PC-3 (cell line): Measurements from ENCODE around the gene ZSWIM8. TPM values are rescaled to one million over a fixed set of nuclear protein-coding genes. Genes with fewer than 3 reads are reported as not detected.
"Not testable (repeated sequence)": the region's sequence is repeated elsewhere in the genome, so short reads cannot be mapped to it uniquely, and the experiment has no call there.

Experiments
- ATAC-seq: fragments of 200-7000 bp; cut with Tn5 transposase; 2 replicates; pipeline ENCODE4 v1.9.1; 2020; ENCODE audit warnings: mild to moderate bottlenecking, moderate library complexity
- BruUV-seq: library from RNA; stranded (reverse); fragments of 400-500 nt; replicated peaks from 2 replicates; lab custom pipeline; 2021; lab: Mats Ljungman, UMichigan
- CTCF ChIA-PET: fragments of 300-600 bp; sonication (Branson Sonifier 250); formaldehyde crosslinking; loops from one replicate; lab custom pipeline; 2022; ENCODE audit warnings: antibody characterized with exemption; lab: Charles Lee
- POLR2A ChIA-PET: fragments of 300-600 bp; sonication (Branson Sonifier 250); formaldehyde crosslinking; loops from one replicate; lab custom pipeline; 2022; ENCODE audit warnings: antibody characterized with exemption; ENCODE audit not compliant: unreplicated experiment; lab: Charles Lee
- DNase-seq: peaks from one replicate; pipeline ENCODE4 v3.0.0-alpha.2; 2015
- H2AFZ ChIP-seq: fragments of 300-600 bp; sonication (generic); 2 replicates; pipeline ENCODE4 v1.6.0; 2016; ENCODE audit warnings: antibody characterized with exemption, low read length
- H3F3A ChIP-seq: fragments of 300-600 bp; sonication (generic); one replicate; pipeline ENCODE4 v1.6.0; 2017; ENCODE audit warnings: antibody characterized with exemption, low read length, control low read depth, mild to moderate bottlenecking; ENCODE audit not compliant: unreplicated experiment
- H3K27ac ChIP-seq: fragments of 300-600 bp; sonication (generic); 2 replicates; pipeline ENCODE4 v1.5.1; 2016; ENCODE audit warnings: mild to moderate bottlenecking, low read length
- H3K27me3 ChIP-seq: fragments of 300-600 bp; sonication (generic); 2 replicates; pipeline ENCODE4 v1.6.1; 2016; ENCODE audit warnings: low read length, mixed read lengths
- H3K36me3 ChIP-seq: fragments of 300-600 bp; sonication (generic); 2 replicates; pipeline ENCODE4 v1.6.1; 2016; ENCODE audit warnings: low read depth, mixed run types, low read length, mixed read lengths
- H3K4me1 ChIP-seq: fragments of 300-600 bp; sonication (generic); 2 replicates; pipeline ENCODE4 v1.5.1; 2016; ENCODE audit warnings: low read length; ENCODE audit not compliant: insufficient read depth
- H3K4me2 ChIP-seq: fragments of 300-600 bp; sonication (generic); 2 replicates; pipeline ENCODE4 v1.6.0; 2016; ENCODE audit warnings: low read length
- H3K4me3 ChIP-seq: fragments of 300-600 bp; sonication (generic); 2 replicates; pipeline ENCODE4 v1.5.1; 2016; ENCODE audit warnings: mild to moderate bottlenecking, low read length, mixed read lengths
- H3K79me2 ChIP-seq: fragments of 300-600 bp; sonication (generic); 2 replicates; pipeline ENCODE4 v1.6.1; 2017; ENCODE audit warnings: low read length, mixed read lengths
- H3K9ac ChIP-seq: fragments of 300-600 bp; sonication (generic); 2 replicates; pipeline ENCODE4 v1.6.0; 2016; ENCODE audit warnings: mild to moderate bottlenecking, low read length
- H3K9me2 ChIP-seq: fragments of 300-600 bp; sonication (generic); replicated peaks from 2 replicates; pipeline ENCODE4 v1.6.1; 2016; ENCODE audit warnings: mixed run types, low read length, mixed read lengths
- H3K9me3 ChIP-seq: fragments of 300-600 bp; sonication (generic); 2 replicates; pipeline ENCODE4 v1.6.1; 2016; ENCODE audit warnings: low read length, mixed read lengths
- H4K20me1 ChIP-seq: fragments of 300-600 bp; sonication (generic); 2 replicates; pipeline ENCODE4 v1.6.1; 2016; ENCODE audit warnings: low read length, mixed read lengths
- EZH2 ChIP-seq: fragments of 300-600 bp; sonication (generic); IDR thresholded peaks from one replicate; pipeline ENCODE4 v1.6.1; 2017; ENCODE audit warnings: antibody characterized with exemption, mild to moderate bottlenecking, low read length; ENCODE audit not compliant: unreplicated experiment
- EZH2phosphoT487 ChIP-seq: fragments of 300-600 bp; sonication (generic); IDR thresholded peaks from 2 replicates; pipeline ENCODE4 v1.6.1; 2018; ENCODE audit warnings: mild to moderate bottlenecking, antibody characterized with exemption, low read length, borderline replicate concordance
- intact Hi-C: fragments of 100-400 bp; cut with micrococcal nuclease; formaldehyde crosslinking; loops from 2 replicates; pipeline ENCODE4 v1.9.0; 2023
- total RNA-seq: library from RNA; depleted of rRNA; stranded (reverse); fragments of >200 nt; gene quantifications from 2 replicates; pipeline ENCODE4 v1.2.3, GENCODE V29; 2014
- TF ChIP-seq, protein P1 (sequence below): fragments of 300-600 bp; sonication (generic); conservative IDR thresholded peaks from 2 replicates; pipeline ENCODE4 v1.5.1; 2017; ENCODE audit warnings: antibody characterized with exemption, low read depth, mild to moderate bottlenecking, low read length

ZSWIM8 gene
- total RNA-seq, 1 experiment from 2014 or later, result 152 TPM

DNA sequence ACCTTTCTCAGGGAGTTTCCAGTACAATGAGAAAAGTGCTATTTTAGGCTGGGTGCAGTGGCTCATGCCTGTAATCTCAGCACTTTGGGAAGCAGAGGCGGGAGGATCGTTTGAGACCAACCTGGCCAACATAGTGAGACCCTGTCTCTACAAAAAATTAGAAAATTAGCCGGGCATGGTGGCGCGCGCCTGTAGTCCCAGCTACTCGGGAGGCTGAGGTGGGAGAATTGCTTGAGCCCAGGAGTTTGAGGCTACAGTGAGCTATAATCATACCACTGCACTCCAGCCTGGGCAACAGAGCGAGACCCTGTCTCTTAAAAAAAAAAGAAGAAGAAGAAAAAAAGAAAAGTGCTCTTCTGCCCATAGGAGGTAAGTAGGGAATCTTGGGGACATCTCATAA lies 10.6 kb downstream of the ZSWIM8 start:
- H3K4me3 ChIP-seq, H3K4me2 ChIP-seq, H3K9ac ChIP-seq, CTCF ChIA-PET, H4K20me1 ChIP-seq, DNase-seq, H3K79me2 ChIP-seq, H3K9me2 ChIP-seq, H3K27ac ChIP-seq, POLR2A ChIA-PET, BruUV-seq, H3K4me1 ChIP-seq, ATAC-seq, H3F3A ChIP-seq, H2AFZ ChIP-seq, H3K9me3 ChIP-seq, intact Hi-C loops, H3K27me3 ChIP-seq: not testable (repeated sequence)
- H3K36me3 ChIP-seq, result peaks cover 83% of the 10 kb centered on the region

DNA sequence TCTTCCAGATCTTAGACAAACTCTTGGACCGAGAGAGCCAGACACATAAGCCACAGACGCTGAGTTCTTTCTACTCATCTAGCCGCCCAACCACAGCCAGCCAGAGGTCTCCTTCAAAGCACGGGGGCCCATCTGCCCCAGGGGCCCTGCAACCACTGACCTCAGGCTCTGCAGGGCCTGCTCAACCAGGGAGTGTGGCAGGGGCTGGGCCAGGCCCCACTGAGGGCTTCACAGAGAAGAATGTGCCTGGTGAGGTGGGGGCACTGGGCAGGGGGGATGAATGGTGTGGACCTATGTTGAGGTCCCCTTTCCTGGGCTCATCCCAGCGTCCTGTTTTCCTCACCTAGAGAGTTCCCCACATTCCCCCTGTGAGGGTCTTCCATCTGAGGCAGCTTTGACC lies 11.4 kb downstream of the ZSWIM8 start:
- Histone ChIP-seq H3K27ac (no peak overlapping the region), H3K27me3 (no peaks in the 10 kb centered on the region), H3K4me3 (no peak overlapping the region), H3K4me2 (no peak overlapping the region), H3F3A (no peaks in the 10 kb centered on the region), H3K9ac (no peak overlapping the region), H4K20me1 (no peaks in the 10 kb centered on the region), H3K9me3 (no peaks in the 10 kb centered on the region), H3K9me2 (no peaks in the 10 kb centered on the region), H3K36me3 (peaks cover 83% of the 10 kb centered on the region), H2AFZ (no peak overlapping the region), H3K79me2 (no peaks in the 10 kb centered on the region), H3K4me1 (no peaks in the 10 kb centered on the region)
- ChIA-PET CTCF (no interaction called here), POLR2A (no interaction called here)
- intact Hi-C loops, result no loop called here
- no peak for DNase-seq
- ATAC-seq, result no peak
- BruUV-seq, result no TSS peak
- TF ChIP-seq, protein P1, sequence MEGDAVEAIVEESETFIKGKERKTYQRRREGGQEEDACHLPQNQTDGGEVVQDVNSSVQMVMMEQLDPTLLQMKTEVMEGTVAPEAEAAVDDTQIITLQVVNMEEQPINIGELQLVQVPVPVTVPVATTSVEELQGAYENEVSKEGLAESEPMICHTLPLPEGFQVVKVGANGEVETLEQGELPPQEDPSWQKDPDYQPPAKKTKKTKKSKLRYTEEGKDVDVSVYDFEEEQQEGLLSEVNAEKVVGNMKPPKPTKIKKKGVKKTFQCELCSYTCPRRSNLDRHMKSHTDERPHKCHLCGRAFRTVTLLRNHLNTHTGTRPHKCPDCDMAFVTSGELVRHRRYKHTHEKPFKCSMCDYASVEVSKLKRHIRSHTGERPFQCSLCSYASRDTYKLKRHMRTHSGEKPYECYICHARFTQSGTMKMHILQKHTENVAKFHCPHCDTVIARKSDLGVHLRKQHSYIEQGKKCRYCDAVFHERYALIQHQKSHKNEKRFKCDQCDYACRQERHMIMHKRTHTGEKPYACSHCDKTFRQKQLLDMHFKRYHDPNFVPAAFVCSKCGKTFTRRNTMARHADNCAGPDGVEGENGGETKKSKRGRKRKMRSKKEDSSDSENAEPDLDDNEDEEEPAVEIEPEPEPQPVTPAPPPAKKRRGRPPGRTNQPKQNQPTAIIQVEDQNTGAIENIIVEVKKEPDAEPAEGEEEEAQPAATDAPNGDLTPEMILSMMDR, result no peak
- TF ChIP-seq EZH2, result no peak
- TF ChIP-seq EZH2phosphoT487, result no peak

DNA sequence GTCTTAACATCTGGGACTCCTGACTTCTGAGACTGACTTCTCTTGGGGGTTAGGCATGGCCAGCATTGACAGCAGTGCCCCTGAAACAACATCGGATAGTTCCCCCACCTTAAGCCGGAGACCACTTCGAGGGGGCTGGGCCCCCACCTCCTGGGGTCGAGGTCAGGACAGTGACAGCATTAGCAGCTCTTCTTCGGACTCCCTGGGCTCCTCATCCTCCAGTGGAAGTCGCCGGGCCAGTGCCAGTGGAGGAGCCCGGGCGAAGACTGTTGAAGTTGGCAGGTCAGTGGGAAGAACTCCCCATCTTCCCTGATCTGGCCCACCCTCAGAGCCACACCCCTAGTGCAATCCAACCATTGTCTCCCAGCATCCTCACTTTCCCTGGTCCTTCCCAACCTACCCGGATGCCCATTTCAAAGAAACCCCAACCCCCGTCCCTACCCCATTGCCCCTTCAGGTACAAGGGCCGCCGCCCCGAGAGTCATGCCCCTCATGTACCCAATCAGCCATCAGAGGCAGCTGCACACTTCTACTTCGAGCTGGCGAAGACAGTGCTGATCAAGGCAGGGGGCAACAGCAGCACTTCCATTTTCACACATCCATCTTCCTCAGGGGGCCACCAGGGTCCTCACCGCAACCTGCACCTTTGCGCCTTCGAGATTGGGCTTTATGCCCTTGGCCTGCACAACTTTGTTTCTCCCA lies 12.1 kb downstream of the ZSWIM8 start:
- Histone ChIP-seq H2AFZ (no peak overlapping the region), H3K36me3 (peaks cover 83% of the 10 kb centered on the region), H3K9me2 (no peaks in the 10 kb centered on the region), H3K4me2 (no peak overlapping the region), H4K20me1 (no peaks in the 10 kb centered on the region), H3F3A (no peaks in the 10 kb centered on the region), H3K4me1 (no peaks in the 10 kb centered on the region), H3K27me3 (no peaks in the 10 kb centered on the region), H3K9ac (no peak overlapping the region), H3K27ac (no peak overlapping the region), H3K9me3 (no peaks in the 10 kb centered on the region), H3K4me3 (no peak overlapping the region), H3K79me2 (no peaks in the 10 kb centered on the region)
- TF ChIP-seq, protein P1, result no peak
- TF ChIP-seq EZH2phosphoT487, result no peak
- TF ChIP-seq EZH2, result no peak
- no peak for ATAC-seq
- BruUV-seq, result no TSS peak
- DNase-seq, result no peak
- intact Hi-C loops, result no loop called here
- POLR2A ChIA-PET, result no interaction called here
- CTCF ChIA-PET, result no interaction called here
